ENCODE data around the gene HSF2BP.
"Not testable (repeated sequence)": the region's sequence is repeated elsewhere in the genome, so short reads cannot be mapped to it uniquely, and the experiment has no call there.

DNA sequence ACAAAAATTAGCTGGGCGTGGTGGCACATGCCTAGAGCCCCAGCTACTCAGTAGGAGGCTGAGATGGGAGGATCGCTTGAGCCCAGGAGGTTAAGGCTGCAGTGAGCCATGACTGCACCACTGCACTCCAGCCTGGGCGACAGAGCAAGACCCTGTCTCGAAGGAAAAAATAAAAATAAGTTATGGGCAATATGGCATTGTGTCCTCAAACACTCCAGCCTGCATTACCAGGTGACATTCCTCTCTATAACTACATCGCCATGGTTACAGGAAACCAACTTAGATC is 40.1 kb upstream of the HSF2BP start:
- TF ChIP-seq, protein P1, sequence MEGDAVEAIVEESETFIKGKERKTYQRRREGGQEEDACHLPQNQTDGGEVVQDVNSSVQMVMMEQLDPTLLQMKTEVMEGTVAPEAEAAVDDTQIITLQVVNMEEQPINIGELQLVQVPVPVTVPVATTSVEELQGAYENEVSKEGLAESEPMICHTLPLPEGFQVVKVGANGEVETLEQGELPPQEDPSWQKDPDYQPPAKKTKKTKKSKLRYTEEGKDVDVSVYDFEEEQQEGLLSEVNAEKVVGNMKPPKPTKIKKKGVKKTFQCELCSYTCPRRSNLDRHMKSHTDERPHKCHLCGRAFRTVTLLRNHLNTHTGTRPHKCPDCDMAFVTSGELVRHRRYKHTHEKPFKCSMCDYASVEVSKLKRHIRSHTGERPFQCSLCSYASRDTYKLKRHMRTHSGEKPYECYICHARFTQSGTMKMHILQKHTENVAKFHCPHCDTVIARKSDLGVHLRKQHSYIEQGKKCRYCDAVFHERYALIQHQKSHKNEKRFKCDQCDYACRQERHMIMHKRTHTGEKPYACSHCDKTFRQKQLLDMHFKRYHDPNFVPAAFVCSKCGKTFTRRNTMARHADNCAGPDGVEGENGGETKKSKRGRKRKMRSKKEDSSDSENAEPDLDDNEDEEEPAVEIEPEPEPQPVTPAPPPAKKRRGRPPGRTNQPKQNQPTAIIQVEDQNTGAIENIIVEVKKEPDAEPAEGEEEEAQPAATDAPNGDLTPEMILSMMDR (IDR thresholded peaks at IDR 0.05; ENCODE audit: low read depth, low read length), result not testable (repeated sequence)
- TF ChIP-seq POLR2A (IDR thresholded peaks at IDR 0.05; ENCODE audit: extremely low read depth, insufficient read length), result not testable (repeated sequence)

Data from NB4 (cell line).